Measurements from ENCODE around the gene TMPRSS11D. TPM values are rescaled to one million over a fixed set of nuclear protein-coding genes. Genes with fewer than 3 reads are reported as not detected.

Gene TMPRSS11D
- total and polyA plus RNA-seq, 2 of the 8 experiments (the other 6 are each of a cell fraction or from before 2014, with no cell fraction given), result not detected

DNA sequence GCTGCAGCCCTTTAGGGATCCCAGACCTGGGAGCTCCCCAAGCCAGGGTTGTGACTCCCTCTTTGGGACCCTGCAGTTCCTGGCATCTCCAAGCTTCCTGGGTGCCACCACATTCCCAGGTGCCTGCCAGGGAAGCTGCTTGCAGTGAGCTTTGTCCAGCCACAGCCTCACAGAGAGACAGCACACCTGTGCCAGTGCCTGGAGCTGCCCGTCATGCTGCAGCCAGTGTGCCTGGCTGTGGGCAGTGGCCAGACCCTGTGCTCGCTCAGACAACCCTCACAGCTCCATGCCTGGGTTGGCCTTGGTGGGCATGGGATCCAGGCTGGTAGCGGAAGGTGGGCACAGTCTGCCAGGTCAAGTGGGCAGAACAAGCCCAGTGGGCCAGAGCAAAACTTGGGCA is 43.4 kb upstream of the TMPRSS11D start:
- no peak overlapping the region for H3K4me3 ChIP-seq (ENCODE audit: extremely low read depth in 1 of 4, insufficient read depth in 2 of 4, low read depth in 3 of 4, low read length in 4 of 4)
- no peak overlapping the region for H4K5ac ChIP-seq (ENCODE audit: insufficient read length, low read depth, low read length)
- no peak overlapping the region for H3K56ac ChIP-seq (replicated peaks; ENCODE audit: insufficient read length, low read depth, low read length)
- no peaks in the 10 kb centered on the region for H3K36me3 ChIP-seq (ENCODE audit: control insufficient read depth in 2 of 4, insufficient read depth in 4 of 4, low read length in 3 of 4)
- no peaks in the 10 kb centered on the region for H3K79me1 ChIP-seq (ENCODE audit: low read depth, low read length)
- FAIRE-seq (no peak), DNase-seq (ENCODE audit: low read depth in 1 of 2, low spot score in 2 of 2) (no peak)
- no peak overlapping the region for H3K14ac ChIP-seq (ENCODE audit: insufficient read length)
- H3K79me2 ChIP-seq (ENCODE audit: control insufficient read depth in 1 of 2, insufficient read depth in 2 of 2, low read length in 2 of 2), result no peaks in the 10 kb centered on the region
- 94% methylated on average over 3 of the region's 3 CpGs; no CpG with 5 or more reads in 1 of the 2 experiments for WGBS, 2 experiments (ENCODE audit: extremely low coverage in 1 of 2, insufficient coverage in 1 of 2, insufficient read length in 1 of 2, insufficient replicate concordance in 2 of 2, low coverage in 1 of 2, low lambda C conversion rate in 2 of 2, missing lambda C conversion rate in 1 of 2)
- H2BK12ac ChIP-seq (ENCODE audit: low read depth, low read length), result no peak overlapping the region
- H3K27ac ChIP-seq (ENCODE audit: low read depth, low read length), result no peak overlapping the region
- H3K9me3 ChIP-seq (ENCODE audit: insufficient read depth in 2 of 2, low read depth in 1 of 2, low read length in 1 of 2), result no peaks in the 10 kb centered on the region
- no peak overlapping the region for H2AK5ac ChIP-seq (ENCODE audit: low read depth, low read length)
- POLR2A ChIA-PET (ENCODE audit: partially characterized antibody), result no interaction called here
- H2BK120ac ChIP-seq (replicated peaks; ENCODE audit: low read depth, low read length), result no peak overlapping the region
- H3K4ac ChIP-seq (replicated peaks; ENCODE audit: insufficient read length, low read depth, low read length), result no peak overlapping the region
- no peaks in the 10 kb centered on the region for H4K20me1 ChIP-seq (replicated peaks in 1 of 2; ENCODE audit: control insufficient read depth in 1 of 2, insufficient read depth in 2 of 2, low read length in 2 of 2)
- no peaks in the 10 kb centered on the region for H3K4me1 ChIP-seq (replicated peaks in 1 of 4; ENCODE audit: control insufficient read depth in 3 of 4, insufficient read depth in 4 of 4, low read length in 3 of 4)
- no peak overlapping the region for H3K18ac ChIP-seq (ENCODE audit: extremely low read depth, low read length)
- H4K91ac ChIP-seq (replicated peaks; ENCODE audit: insufficient read length, low read length), result no peak overlapping the region
- H3K23me2 ChIP-seq (ENCODE audit: low read depth, low read length), result no peaks in the 10 kb centered on the region
- H3K23ac ChIP-seq (ENCODE audit: insufficient read length), result no peak overlapping the region
- no peak overlapping the region for H2BK15ac ChIP-seq (ENCODE audit: low read length)
- no peak overlapping the region for H2BK20ac ChIP-seq (ENCODE audit: low read length)
- no peak overlapping the region; a peak in 1 of 7 replicates for H3K9ac ChIP-seq (replicated peaks in 1 of 4; ENCODE audit: extremely low read depth in 1 of 4, low read depth in 3 of 4, low read length in 3 of 4)
- H2BK5ac ChIP-seq (ENCODE audit: low read depth, low read length), result no peak overlapping the region
- H3K4me2 ChIP-seq (ENCODE audit: insufficient read depth in 1 of 2, low read depth in 2 of 2, low read length in 2 of 2), result no peak overlapping the region
- no peak for TF ChIP-seq MAFK (IDR thresholded peaks at IDR 0.05; ENCODE audit: low read depth, low read length)
- TF ChIP-seq BACH1 (IDR thresholded peaks at IDR 0.05; ENCODE audit: low read length), result no peak
- CTCF ChIA-PET (ENCODE audit: partially characterized antibody), result interaction anchor here (1.0 to 5.8 kb wide), 4 partner anchors 8 to 249 kb away, joined by 3 to 40 read pairs (median 6); no protein-coding TSS in a partner anchor
- H3K27me3 ChIP-seq (replicated peaks in 1 of 4; ENCODE audit: control insufficient read depth in 3 of 4, extremely low read depth in 1 of 4, insufficient read depth in 3 of 4, low read length in 3 of 4), result no peaks in the 10 kb centered on the region
- no peak overlapping the region for H2AFZ ChIP-seq (ENCODE audit: low read length)
- no peak overlapping the region for H4K8ac ChIP-seq (ENCODE audit: extremely low read depth, insufficient read depth, low read length)
